ENCODE measurements around the gene IFNK. TPM values are rescaled to one million over a fixed set of nuclear protein-coding genes. Genes with fewer than 3 reads are reported as not detected.

IFNK gene
- total and polyA plus RNA-seq, 2 experiments from 2014 or later: not detected

DNA sequence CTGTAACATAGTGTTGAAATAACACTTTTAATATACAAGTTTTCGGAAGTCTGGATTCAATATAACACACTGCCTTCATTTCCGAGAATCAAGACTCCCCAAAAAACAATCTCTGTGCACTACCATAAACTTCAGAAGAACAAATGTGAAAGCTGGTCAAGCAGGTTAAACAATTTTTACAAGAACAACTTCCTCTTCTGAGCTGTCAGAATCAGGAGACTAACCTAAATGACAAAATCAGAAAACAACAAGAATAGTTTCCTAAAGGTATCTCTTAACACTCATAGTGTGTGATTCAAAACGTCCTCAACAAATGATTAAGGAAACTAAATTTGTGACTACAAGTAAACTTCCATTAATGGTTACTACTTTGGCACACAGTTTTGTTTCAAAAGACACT is 37.6 kb downstream of the IFNK start:
- no peak for DNase-seq (ENCODE audit: low spot score)
- no peaks in the 10 kb centered on the region for H3K79me2 ChIP-seq (replicated peaks; ENCODE audit: insufficient read depth)
- TF ChIP-seq EZH2 (IDR thresholded peaks at IDR 0.05; ENCODE audit: low read depth, unreplicated experiment): no peak
- TF ChIP-seq, protein P1, sequence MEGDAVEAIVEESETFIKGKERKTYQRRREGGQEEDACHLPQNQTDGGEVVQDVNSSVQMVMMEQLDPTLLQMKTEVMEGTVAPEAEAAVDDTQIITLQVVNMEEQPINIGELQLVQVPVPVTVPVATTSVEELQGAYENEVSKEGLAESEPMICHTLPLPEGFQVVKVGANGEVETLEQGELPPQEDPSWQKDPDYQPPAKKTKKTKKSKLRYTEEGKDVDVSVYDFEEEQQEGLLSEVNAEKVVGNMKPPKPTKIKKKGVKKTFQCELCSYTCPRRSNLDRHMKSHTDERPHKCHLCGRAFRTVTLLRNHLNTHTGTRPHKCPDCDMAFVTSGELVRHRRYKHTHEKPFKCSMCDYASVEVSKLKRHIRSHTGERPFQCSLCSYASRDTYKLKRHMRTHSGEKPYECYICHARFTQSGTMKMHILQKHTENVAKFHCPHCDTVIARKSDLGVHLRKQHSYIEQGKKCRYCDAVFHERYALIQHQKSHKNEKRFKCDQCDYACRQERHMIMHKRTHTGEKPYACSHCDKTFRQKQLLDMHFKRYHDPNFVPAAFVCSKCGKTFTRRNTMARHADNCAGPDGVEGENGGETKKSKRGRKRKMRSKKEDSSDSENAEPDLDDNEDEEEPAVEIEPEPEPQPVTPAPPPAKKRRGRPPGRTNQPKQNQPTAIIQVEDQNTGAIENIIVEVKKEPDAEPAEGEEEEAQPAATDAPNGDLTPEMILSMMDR (conservative IDR thresholded peaks at IDR 0.05; ENCODE audit: low read depth in 2 of 2): no peak
- no peak for TF ChIP-seq JUNB (IDR thresholded peaks at IDR 0.05; ENCODE audit: unreplicated experiment)
- no peak for TF ChIP-seq CREB1 (CRISPR knock-in tag; IDR thresholded peaks at IDR 0.05; ENCODE audit: low read depth)
- TF ChIP-seq REST (IDR thresholded peaks at IDR 0.05; ENCODE audit: unreplicated experiment): no peak
- no peak for TF ChIP-seq ZNF331 (CRISPR knock-in tag; IDR thresholded peaks at IDR 0.05; ENCODE audit: low read depth)
- no peak for TF ChIP-seq ZNF114 (CRISPR knock-in tag; IDR thresholded peaks at IDR 0.05)
- TF ChIP-seq POLR2AphosphoS5 (IDR thresholded peaks at IDR 0.05; ENCODE audit: low read depth): no peak
- TF ChIP-seq, protein P2, sequence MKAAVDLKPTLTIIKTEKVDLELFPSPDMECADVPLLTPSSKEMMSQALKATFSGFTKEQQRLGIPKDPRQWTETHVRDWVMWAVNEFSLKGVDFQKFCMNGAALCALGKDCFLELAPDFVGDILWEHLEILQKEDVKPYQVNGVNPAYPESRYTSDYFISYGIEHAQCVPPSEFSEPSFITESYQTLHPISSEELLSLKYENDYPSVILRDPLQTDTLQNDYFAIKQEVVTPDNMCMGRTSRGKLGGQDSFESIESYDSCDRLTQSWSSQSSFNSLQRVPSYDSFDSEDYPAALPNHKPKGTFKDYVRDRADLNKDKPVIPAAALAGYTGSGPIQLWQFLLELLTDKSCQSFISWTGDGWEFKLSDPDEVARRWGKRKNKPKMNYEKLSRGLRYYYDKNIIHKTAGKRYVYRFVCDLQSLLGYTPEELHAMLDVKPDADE (IDR thresholded peaks at IDR 0.05): no peak
- TF ChIP-seq EZH2phosphoT487 (IDR thresholded peaks at IDR 0.05; ENCODE audit: unreplicated experiment): no peak
- Mint-ChIP-seq H3K27me3 (ENCODE audit: insufficient read depth, low read depth, poor library complexity) (no peaks in the 10 kb centered on the region), H3K27ac (no peak overlapping the region), H3K36me3 (ENCODE audit: low read depth) (peaks cover 19% of the 10 kb centered on the region; the same call in 2 of the 3 replicates), H3K9me3 (no peaks in the 10 kb centered on the region), H3K4me3 (no peak overlapping the region), H3K4me1 (no peaks in the 10 kb centered on the region)
- no peaks in the 10 kb centered on the region for H3F3A ChIP-seq (replicated peaks; ENCODE audit: low read depth)
- H3K4me2 ChIP-seq: no peak overlapping the region
- H2AFZ ChIP-seq: no peak overlapping the region
- no peaks in the 10 kb centered on the region for H3K4me1 ChIP-seq (ENCODE audit: insufficient read depth)
- H4K20me1 ChIP-seq (replicated peaks; ENCODE audit: insufficient read depth): no peaks in the 10 kb centered on the region
- H3K9me2 ChIP-seq (ENCODE audit: insufficient read depth): no peaks in the 10 kb centered on the region
- no peaks in the 10 kb centered on the region for H3K27me3 ChIP-seq (ENCODE audit: insufficient read depth)
- no peak overlapping the region for H3K27ac ChIP-seq (ENCODE audit: low read depth)
- no peak for ATAC-seq
- H3K4me3 ChIP-seq: no peak overlapping the region
- H3K36me3 ChIP-seq (ENCODE audit: insufficient read depth): peaks cover 28% of the 10 kb centered on the region; the same call in 1 of the 2 replicates
